Breast epithelium (tissue), 3 donors: ENCODE measurements around the gene ZNF284.

ENCODE experiments used
- CTCF ChIP-seq, 3 donors: fragments of 450-650 bp; IDR thresholded peaks; one replicate each; pipeline ENCODE4 v1.5.1; 2016 to 2017; ENCODE audit warnings: antibody characterized with exemption in 3 of 3, mild to moderate bottlenecking in 3 of 3, moderate library complexity in 3 of 3
- POLR2A ChIP-seq: fragments of 450-650 bp; IDR thresholded peaks from one replicate; pipeline ENCODE4 v1.6.1; 2016; ENCODE audit warnings: antibody characterized with exemption, mild to moderate bottlenecking, moderate library complexity
- POLR2AphosphoS5 ChIP-seq, 3 donors: sonication (generic); formaldehyde crosslinking; IDR thresholded peaks; one replicate each; pipeline ENCODE4 v1.6.1; 2017; ENCODE audit warnings: antibody characterized with exemption in 3 of 3

GRCh38 chr19:44109458-44109857, 37.5 kb downstream of the ZNF284 start:
- TF ChIP-seq CTCF (IDR thresholded peaks at IDR 0.05) = no peak
- TF ChIP-seq POLR2A = no peak
- no peak for TF ChIP-seq POLR2AphosphoS5 (IDR thresholded peaks at IDR 0.05)
